Pancreas (tissue), 10 donors: Measurements from ENCODE around the gene FASTKD3. TPM values are rescaled to one million over a fixed set of nuclear protein-coding genes. Genes with fewer than 3 reads are reported as not detected.
"Not testable (repeated sequence)": the region's sequence is repeated elsewhere in the genome, so short reads cannot be mapped to it uniquely, and the experiment has no call there.

Source experiments
- ATAC-seq, 4 donors: fragments of 200-7000 bp; cut with Tn5 transposase; one replicate each; pipeline versions ENCODE4 v1.8.0 to v1.9.1; 2020; ENCODE audit warnings: mild to moderate bottlenecking in 4 of 4, moderate library complexity in 4 of 4
- DNase-seq, 6 donors: peaks; one replicate each; pipeline ENCODE4 v3.0.0-alpha.2; 2020
- FAIRE-seq: peaks from 2 replicates; lab custom pipeline; 2012; peaks lifted over from hg19 to GRCh38; lab: Jason Lieb, UNC
- H3K27ac ChIP-seq, 4 donors: fragments of 200-600 bp; sonication (generic); 1 replicate in 3 of 4; 2 replicates in 1 of 4; pipeline versions ENCODE4 v1.5.0 to v1.8.0; 2020
- H3K27me3 ChIP-seq, 4 donors: fragments of 200-600 bp; one replicate each; pipeline ENCODE4 v1.8.0; 2021
- H3K36me3 ChIP-seq, 3 donors: fragments of 200-600 bp; sonication (generic) in 1 of 3; one replicate each; pipeline versions ENCODE4 v1.5.0 to v1.8.0; 2020 to 2021
- H3K4me1 ChIP-seq, 3 donors: fragments of 200-600 bp; one replicate each; pipeline ENCODE4 v1.8.0; 2021
- H3K4me3 ChIP-seq, 4 donors: fragments of 200-600 bp; sonication (generic) in 2 of 4; one replicate each; pipeline versions ENCODE4 v1.5.0 to v1.8.0; 2020 to 2021
- H3K9me3 ChIP-seq, 4 donors: fragments of 200-600 bp; one replicate each; pipeline ENCODE4 v1.8.0; 2021
- WGBS, 2 donors: extraction: QIAGEN DNeasy Blood & Tissue Kit; methylation state at CpG; one replicate each; pipeline ENCODE4 v1.1.7; 2013; 5-methylcytosine and 5-hydroxymethylcytosine counted together
- intact Hi-C, 3 donors: fragments of 100-400 bp; cut with DNase I; formaldehyde crosslinking; loops; one replicate each; pipeline versions ENCODE4 v1.11.1 to v1.14.2; 2022
- polyA plus RNA-seq, 2 donors: library from polyadenylated mRNA; stranded (reverse); fragments of 200-250 nt; gene quantifications; one replicate each; pipeline ENCODE4 v1.2.3, GENCODE V29; 2013
- total RNA-seq, 6 donors: library from RNA; stranded (reverse); fragmentation: NEBNext Ultra II Directional in 4 of 6; extraction: Animal tissue kit (Norgen Biotek cat#: 25700) in 4 of 6; gene quantifications; one replicate each; pipeline versions ENCODE4 v1.2.1 to v1.2.4, GENCODE V29; 2021 to 2023
- TF ChIP-seq, protein P1 (sequence below), 4 donors: fragments of 200-600 bp; sonication (generic) in 3 of 4; IDR thresholded peaks; one replicate each; pipeline versions ENCODE4 v1.5.0 to v1.8.0; 2021; ENCODE audit warnings: antibody characterized with exemption in 4 of 4
- donor health status: healthy with polysubstance abuse.
- donor health status: DM: no; HTN: no; CAD: no; lungs with moderate emphysema.
- donor health status: DM: no; HTN: no; CAD: no.
- donor health status: control.
- donor health status: control.
- donor health status: Bipolar disorder and iron deficiency.
- donor health status: DM: yes; HTN: yes; CAD: no.
- donor health status: DM: no; HTN: no; CAD: no.
- donor health status: DM: no; HTN: no; CAD: no.
- donor health status: DM: yes; HTN: yes; CAD: no.

The FASTKD3 gene, protein sequence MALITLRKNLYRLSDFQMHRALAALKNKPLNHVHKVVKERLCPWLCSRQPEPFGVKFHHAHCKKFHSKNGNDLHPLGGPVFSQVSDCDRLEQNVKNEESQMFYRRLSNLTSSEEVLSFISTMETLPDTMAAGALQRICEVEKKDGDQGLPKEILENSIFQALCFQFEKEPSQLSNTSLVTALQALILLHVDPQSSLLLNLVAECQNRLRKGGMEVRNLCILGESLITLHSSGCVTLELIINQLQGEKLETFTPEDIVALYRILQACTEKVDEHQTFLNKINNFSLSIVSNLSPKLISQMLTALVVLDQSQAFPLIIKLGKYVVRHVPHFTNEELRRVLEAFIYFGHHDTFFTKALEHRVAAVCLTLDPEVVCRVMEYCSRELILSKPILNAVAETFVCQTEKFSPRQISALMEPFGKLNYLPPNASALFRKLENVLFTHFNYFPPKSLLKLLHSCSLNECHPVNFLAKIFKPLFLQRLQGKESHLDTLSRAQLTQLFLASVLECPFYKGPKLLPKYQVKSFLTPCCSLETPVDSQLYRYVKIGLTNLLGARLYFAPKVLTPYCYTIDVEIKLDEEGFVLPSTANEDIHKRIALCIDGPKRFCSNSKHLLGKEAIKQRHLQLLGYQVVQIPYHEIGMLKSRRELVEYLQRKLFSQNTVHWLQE
- total RNA-seq (1 to 10 TPM; 1.8 to 6.6 (median 2.6) TPM), polyA plus RNA-seq (10 to 100 TPM in 1 of 2 donors, 1 to 10 TPM in 1; 8.4 to 10.3 TPM)

GRCh38 chr5:7868773-7869473 is at the start of gene FASTKD3, which contains the start of gene MTRR:
TSS of gene FASTKD3 (minus strand) at chr5:7869031. CDS start at chr5:7868083, 948 bp downstream.
TSS of gene MTRR (plus strand) at chr5:7869148. CDS start at chr5:7870795, 1,647 bp downstream.
- ATAC-seq (peak; percentile 99 to 100 (median 100)), DNase-seq (peak; percentile 87 to 95 (median 90)), FAIRE-seq (no peak)
- intact Hi-C loops, result no loop called here
- H3K36me3 ChIP-seq, result no peaks in the 10 kb centered on the region
- H3K4me1 ChIP-seq, result peaks cover 14 to 19% (median 14%) of the 10 kb centered on the region in 3 donors
- no peaks in the 10 kb centered on the region for H3K27me3 ChIP-seq
- H3K27ac ChIP-seq, result peak within 1 kb of the TSS; percentile 57 to 78 (median 68)
- TF ChIP-seq, protein P1, sequence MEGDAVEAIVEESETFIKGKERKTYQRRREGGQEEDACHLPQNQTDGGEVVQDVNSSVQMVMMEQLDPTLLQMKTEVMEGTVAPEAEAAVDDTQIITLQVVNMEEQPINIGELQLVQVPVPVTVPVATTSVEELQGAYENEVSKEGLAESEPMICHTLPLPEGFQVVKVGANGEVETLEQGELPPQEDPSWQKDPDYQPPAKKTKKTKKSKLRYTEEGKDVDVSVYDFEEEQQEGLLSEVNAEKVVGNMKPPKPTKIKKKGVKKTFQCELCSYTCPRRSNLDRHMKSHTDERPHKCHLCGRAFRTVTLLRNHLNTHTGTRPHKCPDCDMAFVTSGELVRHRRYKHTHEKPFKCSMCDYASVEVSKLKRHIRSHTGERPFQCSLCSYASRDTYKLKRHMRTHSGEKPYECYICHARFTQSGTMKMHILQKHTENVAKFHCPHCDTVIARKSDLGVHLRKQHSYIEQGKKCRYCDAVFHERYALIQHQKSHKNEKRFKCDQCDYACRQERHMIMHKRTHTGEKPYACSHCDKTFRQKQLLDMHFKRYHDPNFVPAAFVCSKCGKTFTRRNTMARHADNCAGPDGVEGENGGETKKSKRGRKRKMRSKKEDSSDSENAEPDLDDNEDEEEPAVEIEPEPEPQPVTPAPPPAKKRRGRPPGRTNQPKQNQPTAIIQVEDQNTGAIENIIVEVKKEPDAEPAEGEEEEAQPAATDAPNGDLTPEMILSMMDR (IDR thresholded peaks at IDR 0.05), result no peak
- WGBS, 2 donors, result 0 to 1% methylated on average over 79 to 83 of the region's 83 CpGs
- H3K4me3 ChIP-seq, result peak within 1 kb of the TSS; percentile 72 to 95 (median 89)
- no peaks in the 10 kb centered on the region for H3K9me3 ChIP-seq

- no peak for ATAC-seq
- Histone ChIP-seq H3K9me3 (no peaks in the 10 kb centered on the region), H3K27ac (no peak overlapping the region), H3K27me3 (no peaks in the 10 kb centered on the region), H3K4me3 (no peak overlapping the region), H3K4me1 (no peaks in the 10 kb centered on the region), H3K36me3 (no peaks in the 10 kb centered on the region)
- intact Hi-C loops, result no loop called here
- TF ChIP-seq, protein P1 (IDR thresholded peaks at IDR 0.05), result no peak
- 44 to 54% methylated on average over 5 of the region's 5 CpGs for WGBS, 2 donors
- FAIRE-seq, result no peak
- no peak for DNase-seq
Measured at GRCh38 chr5:7917130-7918123, 48.6 kb upstream of the FASTKD3 start.

DNA sequence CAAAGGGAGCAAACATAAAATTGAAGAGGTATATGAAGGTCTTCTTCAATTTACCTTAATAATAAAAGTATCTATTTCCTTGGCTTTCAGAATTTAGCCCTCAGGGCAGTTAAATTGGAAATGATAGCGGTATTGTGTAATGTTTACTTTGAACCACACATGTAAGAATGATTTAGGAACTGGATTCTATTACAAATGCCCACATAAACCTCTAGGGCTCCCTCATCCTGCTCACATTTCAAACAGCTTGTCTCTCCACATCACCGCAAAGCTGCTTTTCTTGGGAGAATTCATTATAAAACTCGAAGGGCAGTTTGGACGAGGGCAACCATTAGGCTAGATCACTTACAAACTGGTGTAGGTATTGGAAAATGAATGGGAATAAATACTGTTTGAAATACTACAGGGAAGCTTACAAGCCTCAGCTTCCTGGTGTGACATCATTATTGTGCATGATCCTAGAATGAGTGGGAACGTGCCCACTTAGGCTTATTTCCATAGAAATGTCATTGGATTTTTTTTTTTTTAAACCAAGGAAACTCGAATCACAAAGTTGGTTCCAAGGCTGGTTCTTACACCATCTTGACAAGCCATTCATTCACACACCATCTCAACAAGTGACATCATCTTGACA is 47.5 kb upstream of the FASTKD3 start:
- Histone ChIP-seq H3K36me3 (no peaks in the 10 kb centered on the region), H3K4me3 (no peak overlapping the region), H3K27me3 (no peaks in the 10 kb centered on the region), H3K4me1 (no peaks in the 10 kb centered on the region), H3K27ac (no peak overlapping the region), H3K9me3 (no peaks in the 10 kb centered on the region)
- intact Hi-C loops, result no loop called here
- TF ChIP-seq, protein P1 (IDR thresholded peaks at IDR 0.05), result no peak
- no peak for DNase-seq
- FAIRE-seq, result no peak
- 56 to 70% methylated on average over 6 of the region's 6 CpGs for WGBS, 2 donors
- ATAC-seq, result no peak

- not testable (repeated sequence) for FAIRE-seq, ATAC-seq
- WGBS, 2 donors, result 83 to 91% methylated on average over 3 of the region's 3 CpGs
Measured at GRCh38 chr5:7911429-7911771, 42.6 kb upstream of the FASTKD3 start.

More at GRCh38 chr5:7911429-7911771, 42.6 kb upstream of the FASTKD3 start:
- H3K4me3 ChIP-seq, H3K4me1 ChIP-seq, H3K36me3 ChIP-seq, H3K9me3 ChIP-seq, H3K27me3 ChIP-seq, H3K27ac ChIP-seq, intact Hi-C loops, DNase-seq: not testable (repeated sequence)
